ENCODE data around the gene DGKZ. TPM values are rescaled to one million over a fixed set of nuclear protein-coding genes. Genes with fewer than 3 reads are reported as not detected.

The DGKZ gene
- polyA plus RNA-seq, 5 donors, result 26.6 to 53.1 (median 32.4) TPM

DNA sequence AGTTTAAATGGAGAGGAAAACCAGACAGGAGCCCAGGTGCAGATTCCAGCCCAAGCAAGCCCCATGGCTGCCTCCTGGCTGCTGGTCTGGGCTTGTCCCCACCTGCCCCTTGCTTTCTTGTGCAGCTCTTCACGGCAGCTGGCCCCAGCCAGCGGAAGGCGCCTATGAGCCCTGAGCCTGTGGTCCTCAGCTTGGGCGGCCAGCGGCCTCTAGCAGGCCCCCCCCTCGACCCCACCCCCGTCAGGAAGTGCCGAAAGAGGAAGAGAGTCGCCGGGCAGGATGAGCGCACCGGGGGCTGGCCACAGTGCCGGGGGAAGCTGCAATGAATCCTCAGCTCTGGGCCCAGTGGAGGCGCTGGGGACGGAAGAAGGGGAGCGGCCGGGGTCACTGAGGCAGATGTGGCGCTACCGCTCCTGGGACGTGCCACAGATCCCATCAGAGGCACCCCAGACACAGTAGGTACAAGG is 2.1 kb upstream of the DGKZ start:
- no peak for DNase-seq

DNA sequence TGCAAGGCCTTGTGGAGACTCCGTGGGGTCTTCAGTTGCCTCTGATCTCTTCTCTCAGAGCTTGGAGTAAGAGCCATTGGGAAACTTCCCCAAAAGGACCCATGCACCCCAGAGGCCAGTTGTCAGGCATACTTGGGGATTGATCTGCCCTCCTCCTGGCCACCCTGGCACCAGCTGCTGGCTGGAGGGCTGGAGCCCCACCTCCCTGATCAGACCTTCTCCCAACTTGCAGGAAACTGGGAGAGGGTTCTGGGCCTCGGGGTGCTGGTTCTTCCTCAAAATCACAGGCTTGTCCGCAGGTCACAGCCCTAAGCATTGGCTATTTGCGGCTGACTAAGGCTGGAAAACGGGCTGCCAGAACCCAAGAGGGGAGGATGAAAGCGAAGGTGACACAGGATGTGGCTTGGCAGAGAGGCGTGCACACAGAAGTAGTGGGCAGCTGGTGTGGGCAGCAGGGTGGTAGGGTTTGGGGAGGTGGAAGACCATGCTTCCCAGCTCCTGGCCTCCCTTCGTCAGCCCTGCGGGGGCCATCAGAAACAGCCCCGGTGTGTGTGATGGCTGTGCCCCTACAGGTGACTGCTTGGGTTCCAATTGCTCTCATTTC is 1.3 kb upstream of the DGKZ start:
- no peak for DNase-seq

DNA sequence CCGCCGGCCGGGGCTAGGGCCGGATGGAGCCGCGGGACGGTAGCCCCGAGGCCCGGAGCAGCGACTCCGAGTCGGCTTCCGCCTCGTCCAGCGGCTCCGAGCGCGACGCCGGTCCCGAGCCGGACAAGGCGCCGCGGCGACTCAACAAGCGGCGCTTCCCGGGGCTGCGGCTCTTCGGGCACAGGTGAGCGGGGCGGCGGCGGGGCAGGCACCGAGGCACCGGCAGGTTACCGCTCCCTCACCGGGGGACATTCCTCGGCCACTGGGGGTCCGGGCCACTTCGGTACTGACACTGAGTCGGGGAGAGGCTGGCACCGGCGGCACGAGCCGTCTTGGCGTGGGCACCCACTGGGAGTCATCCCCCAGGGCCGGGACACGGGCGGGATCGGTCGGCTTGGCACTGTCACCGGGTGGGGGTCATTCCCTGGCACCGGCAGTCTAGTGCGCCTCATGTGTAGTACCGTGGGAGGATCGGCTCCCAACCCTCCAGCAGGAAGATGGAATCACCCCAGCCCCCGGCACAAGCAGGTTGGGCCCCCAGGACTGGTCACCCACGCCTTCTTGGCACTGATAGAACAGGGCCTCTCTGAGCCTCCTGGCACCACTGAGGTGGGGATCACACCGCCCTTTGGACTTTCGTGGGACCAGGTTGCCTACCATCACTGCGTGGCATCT is 511 bp downstream of the DGKZ start:
- no peak for DNase-seq

DNA sequence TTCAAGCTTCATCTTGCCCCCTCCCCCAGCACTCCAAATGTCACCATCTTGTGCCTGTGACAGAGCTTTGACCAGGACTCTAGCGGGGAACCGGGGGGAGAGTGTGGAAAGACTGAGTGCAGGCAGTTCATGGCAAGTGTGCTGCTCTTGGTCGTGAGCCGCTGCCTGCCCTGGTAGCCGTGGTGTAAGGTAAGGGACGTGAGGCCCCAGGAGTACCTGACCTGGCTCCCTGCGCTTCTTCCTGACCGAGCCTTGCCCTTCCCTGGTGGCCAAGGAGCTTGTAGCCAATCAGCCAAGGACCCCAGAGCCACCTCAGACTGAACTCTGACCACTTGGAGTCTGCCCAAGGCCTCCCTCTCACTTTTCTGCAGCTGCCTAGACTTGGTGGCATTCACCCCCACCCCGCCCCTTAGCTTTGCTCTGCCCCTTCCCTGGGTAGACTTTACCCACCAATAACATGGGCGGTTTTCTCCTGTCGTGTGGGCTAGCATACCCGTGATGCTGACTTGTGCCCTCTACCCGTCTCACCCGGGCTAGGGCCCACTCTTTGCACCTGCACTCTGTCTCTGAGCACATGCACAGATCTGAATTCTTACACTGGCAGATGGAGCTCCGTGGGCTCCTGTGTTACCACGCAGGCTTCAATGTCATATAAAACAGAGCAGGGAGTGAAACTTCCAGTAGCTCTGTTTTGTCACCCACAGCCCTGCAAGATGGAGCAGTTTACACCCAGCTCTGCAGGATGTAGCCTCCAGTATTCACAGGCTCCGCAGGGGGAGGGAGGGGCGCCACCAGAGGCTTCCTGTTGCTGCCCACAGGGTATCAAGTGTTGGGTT is 1.5 kb downstream of the DGKZ start:
- no peak for DNase-seq

DNA sequence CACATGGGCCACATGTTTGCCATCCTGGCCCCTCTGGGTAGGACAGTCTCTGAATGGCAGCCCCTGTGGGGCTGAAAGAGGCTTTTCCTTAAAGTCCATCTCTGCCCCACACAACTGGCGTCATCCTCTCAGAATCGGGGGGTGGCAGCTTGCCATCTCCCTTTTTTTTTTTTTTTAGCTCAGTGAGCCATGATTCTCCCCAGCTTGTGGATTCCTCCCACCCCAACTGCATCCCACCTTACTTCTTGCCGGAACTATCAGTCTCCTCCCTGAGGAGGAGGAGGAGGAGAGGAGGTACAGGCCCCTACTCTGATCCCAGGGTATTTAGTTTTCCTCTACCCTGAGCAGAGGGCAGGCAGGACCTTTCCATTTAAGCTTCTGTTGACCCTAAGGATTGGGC is 3.4 kb downstream of the DGKZ start:
- no peak for DNase-seq

DNA sequence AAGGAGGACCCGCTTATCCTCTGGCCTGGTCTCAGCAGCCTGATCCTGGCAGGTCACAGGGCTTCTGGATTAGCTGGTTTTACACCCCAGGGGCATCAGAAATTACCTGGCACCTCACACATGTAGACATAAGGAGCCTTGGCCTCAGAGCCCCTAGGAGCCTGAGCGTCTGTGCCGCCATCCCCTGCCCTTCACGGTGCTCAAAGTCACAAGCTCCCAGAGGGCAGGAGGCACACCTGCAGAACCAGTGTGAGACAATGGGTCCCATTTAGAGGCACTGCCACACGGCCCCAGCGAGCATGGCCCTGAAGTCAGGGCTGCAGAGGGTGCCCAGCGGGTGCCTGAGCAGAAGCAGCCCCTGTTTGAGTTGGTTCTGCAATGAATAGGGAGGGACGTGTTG is 3.9 kb downstream of the DGKZ start:
- DNase-seq, result no peak

DNA sequence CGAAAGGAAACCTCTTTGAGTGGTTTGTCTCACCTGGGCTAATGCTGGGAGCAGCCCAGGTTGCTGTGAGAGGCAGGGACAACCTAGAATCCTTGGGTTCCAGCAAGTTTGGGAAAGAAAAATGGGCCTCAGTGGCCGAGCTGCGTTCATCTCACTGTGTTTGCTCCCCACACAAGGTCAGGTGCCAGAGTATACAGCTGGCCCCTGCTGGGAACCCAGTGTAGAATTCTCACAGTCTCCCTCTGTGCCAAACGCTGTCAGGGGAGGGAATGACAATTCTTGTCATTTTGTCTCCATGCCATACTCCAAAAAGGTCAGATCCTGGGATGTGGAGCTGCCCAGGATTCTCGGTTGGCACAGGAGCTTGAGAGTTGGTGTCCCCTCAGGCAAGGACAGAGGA is 4.3 kb downstream of the DGKZ start:
- DNase-seq, result no peak

DNA sequence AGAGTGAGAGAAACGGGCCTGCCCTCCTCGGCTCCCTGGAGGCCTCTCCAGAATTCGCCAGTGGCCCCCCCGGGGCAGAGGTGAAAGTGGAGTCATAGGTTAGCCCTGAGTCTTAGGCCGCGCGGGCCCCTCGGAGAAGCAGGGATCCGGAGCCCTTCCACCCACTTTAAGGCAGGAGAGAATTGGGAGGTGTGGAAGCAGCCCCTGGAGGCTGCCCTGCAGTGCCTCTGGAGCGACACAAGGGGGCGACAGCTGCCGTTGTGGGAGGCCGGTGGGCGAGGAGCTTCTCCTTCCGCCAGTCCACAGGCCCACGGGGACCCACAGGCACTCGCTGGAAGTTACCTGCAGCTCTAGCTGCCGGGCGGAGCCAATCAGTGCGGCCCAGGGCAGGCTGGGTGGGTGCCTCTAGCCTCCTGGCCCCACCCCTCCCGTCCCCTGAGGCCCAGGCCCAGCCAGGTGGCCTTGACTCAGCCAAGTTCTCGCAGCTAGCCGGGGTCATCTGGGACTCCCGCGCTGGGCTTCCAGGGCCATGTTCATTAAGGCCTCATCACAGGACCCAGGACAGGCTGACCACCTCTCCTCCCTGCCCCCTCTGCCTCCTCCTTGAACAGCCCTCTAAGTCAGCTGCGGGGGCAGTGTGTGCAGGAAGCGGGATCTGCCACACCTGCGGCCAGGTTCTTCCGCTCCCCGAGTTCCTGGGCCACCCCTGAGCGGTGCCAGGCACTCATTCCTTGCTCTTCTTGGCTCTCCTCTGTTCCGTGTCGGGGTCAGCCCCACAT is 5.0 kb downstream of the DGKZ start:
- DNase-seq, result no peak

DNA sequence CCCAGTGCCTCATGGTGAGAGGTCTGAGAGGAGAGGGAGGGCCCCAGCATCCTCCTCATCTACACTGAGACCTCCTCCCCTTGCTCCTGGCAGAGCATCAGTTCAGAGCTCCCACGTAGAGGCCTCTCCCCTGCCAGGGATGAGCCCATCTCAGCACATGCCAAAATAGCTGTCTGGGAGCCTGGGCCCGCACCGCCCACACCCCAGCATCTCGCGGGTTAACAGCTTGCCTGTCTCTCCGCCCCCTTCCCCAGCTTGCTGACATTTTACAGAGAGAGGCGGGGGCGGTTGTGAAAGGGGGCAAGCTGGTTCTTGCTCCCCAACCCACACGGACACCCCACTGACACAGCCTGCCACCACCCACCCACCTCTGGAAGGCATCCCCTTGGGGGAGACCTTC is 6.4 kb downstream of the DGKZ start:
- DNase-seq, result no peak

DNA sequence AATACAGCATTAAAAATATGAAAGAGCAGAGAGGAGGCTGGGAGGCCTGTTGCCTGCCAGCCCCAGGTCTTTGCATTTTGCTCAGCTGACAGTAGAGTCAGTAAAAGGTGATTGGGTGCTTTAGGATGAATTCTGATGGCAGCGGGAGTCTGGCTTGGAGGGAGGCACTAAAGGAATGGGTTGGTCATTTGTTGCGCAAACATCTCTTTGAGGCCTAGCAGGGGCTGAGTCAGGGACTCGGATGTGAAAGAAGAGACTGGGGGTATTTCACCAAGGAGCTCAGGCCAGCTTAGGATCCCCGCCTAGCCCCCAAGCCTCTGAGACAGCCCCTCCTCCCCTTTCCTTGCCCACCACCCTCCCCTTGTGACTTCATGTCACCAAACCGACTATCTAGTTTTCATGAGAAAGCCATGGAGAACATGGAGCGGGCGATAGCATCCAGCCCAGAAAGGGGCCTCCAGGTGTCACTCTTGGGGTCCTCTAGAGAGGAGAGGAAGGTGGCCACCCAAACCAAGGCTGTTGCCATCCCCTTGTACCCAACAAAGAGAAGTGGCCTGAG is 9.7 kb downstream of the DGKZ start:
- DNase-seq, result no peak

DNA sequence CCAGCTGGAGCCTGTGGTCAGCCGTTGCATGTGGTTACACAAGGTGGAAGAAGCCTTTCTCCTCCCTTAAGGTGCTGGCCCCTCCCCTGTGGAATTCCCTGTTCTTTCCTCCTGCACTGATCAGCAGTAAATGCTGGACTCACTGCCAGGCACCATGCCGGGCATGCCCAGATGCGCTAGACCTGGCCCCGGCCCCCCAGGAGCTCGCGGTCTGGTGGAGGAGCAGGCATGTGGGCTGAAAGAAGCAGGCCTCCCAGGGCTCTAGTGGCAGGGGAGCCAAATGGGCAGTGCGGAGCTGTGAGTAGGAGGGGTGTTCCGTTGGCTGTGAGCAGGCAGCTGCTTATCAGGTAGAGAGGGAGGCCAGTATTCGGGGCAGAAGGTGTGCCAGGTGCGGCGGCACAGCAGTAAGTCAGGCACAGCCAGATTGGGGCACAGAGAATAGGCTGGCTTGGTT is 10.2 kb downstream of the DGKZ start:
- no peak for DNase-seq

DNA sequence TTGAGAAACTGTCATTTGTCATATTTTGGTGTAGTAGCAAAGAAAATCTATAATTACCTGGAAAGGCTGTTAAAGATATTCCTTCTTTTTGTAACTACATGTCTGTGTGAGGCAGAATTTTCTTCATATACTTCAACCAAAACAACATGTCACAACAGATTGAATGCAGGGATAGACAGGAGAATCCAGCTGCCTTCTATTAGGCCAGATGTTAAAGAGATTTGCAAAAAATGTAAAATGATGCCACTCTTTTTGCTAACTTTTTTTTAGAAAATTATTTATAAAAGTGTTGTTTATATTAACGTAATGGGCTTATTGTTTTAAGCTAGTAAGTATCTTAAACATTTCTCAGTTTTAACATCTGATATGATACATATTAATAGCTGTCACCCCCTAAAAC is 12.7 kb downstream of the DGKZ start:
- DNase-seq, result no peak

DNA sequence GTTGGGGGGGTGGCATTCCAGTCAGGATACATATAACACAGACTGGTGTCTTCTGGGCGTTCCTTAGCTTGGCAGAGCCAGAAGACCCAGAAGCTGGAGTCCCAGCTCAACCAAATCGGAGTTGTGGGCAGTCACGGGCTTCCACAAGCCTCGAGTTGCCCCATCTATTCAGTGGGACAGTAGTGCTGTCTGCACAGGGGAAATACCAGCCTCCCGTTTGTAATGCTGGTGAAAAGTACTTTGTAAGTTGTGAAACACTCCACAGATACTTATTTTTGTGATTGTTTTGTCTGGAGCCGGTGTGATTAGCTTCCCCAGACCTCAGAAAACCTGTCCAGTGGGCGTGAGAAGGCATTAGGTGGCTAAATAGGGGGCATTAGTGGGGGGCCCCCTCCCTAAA is 13.6 kb downstream of the DGKZ start:
- DNase-seq, result no peak

DNA sequence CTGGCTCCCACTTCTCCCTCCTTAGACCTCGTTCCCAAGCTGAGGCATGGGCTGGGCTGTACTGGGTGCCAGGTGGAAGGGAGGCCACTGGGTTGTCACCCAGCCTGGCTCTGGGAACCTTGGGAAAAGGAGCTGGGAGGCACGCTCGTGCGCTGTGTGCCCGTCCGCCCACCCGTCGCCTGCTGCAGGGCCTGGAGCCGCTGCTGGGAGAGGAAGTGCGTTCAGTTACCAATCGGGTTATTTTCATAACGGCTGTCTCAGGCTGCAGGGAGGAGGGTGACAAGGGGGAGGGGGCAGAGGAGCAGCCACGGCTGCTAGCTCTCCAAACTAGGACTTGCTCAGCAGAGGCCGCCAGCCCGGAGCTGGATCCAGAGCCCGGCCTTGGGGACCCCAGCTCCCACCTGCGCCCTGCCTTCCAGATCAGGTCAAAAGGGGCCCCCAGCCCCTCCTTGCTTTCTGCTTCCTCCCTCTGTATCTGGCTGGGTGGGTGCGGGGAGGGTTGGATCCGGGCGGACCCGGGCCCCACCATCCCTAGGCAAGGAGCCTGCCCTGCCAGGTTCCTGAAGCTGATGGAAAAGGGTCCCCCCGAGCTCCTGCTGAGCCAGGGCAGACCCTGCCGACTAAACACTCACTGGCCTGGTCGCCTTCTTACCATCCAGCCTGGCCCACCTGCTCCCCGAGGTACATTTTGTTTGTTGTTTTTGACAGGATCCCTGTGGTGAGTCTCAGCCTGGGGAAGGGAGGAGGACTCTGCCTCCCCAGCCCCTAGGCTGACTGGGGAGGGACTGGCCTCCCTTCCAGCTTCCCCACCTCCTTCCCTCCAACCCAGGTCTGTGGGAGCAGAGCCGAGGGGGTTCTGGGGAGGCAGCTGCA is 14.3 kb downstream of the DGKZ start:
- peak; percentile 66 to 75 for DNase-seq

DNA sequence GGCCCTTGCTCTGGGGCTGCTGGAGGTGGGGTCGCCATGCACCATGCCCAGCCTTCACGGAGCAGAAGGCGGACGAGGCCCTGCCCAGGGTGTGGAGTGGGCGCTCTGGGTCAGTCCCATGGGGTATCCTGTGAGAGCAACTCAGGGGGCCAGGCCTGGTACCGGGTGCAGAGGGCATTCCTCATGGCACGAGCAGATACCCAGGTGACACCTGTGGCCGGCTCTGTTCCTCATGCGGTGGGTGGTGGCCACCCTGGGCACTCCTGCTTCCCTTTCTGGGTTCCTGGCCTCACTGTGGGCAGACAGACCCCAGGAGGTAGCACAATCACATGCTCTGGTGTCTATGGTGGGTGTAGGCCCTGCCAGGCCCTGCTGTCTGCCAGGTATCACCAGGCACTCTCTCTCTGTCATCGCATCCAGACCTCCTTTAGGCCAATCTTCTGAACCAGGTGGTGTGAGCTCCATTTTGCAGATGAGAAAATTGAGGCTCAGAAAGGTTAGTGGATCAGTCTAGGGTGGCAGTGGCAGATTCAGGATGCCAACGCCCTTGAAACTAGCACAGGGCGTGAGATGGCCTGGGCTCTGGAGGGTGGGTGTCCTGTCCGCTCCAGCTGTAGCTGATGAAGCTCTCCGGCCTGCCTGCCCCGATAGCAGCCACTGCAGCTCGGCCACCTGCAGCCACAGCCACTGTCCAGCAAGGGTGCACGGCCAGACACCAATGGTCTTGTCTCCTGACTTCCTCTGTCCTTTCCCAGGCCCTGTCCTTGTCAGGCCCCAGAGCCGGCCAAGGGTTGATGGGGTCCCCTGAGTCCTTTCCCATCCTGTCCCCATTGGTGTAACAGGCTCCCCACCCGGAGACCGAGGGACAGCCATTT is 15.1 kb downstream of the DGKZ start:
- no peak for DNase-seq

DNA sequence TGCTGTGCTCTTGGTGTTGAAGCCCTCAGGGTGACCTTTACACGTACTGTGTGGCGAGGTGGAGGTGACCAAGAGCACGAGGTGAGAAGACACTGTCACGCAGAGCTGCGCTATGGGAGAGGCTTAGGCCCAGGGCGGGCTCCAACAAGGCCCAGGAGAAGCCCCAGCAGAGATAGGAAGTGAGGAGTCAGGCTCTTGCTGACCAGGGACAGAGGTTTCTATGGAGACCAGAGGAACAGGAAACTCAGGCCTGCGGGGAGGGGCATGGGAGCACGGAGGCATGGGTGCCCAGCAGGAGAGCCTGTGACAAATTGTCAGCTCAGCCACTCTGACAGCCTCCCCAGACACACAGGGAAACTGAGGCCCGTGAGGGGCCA is 15.8 kb downstream of the DGKZ start:
- DNase-seq, result no peak

DNA sequence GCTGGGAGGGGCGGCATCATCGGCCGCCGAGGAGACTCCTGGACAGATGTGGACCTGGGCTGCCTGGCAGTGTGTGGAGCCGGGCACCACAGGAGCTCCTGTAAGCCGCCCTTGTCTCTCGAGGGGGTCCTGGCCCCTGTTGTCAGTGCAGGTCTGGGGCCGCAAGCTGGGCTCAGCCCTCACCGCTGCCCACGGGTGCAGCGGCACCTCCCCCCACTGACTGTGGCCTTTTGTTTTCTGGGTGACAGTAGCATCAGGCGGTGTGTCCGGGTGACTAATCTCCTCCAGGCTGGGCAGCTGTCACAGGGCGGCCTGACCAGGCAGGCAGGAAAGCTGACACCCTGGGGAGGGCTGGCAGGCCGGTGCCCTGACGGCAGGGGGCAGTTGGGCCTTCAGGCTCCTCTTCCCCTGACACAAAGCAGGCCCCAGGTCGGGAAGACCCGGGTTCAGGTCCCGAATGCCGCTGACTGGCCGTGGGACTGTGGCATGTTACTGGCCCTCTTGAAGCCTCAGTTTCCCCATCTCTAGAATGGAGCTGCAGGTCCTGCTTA is 16.3 kb downstream of the DGKZ start:
- DNase-seq, result no peak

DNA sequence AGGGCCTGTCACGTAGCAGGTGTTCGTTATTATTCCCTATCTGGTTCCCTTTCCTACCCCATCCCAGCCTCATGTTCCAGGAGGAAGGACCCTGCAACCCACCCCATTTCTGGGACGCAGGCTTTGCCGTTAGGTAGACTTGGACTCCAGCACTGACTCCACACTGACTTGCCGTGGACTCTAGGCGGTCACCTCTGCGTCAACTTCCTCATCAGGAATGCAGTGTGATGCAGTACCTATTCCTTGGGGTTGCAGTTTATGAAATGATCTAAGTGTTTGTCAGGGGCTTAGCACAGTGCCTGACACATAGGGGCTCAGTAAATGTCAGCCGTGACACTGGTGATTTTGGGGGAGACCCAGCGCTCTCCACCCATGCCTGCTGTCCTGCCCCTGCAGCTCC is 16.8 kb downstream of the DGKZ start:
- DNase-seq, result no peak

DNA sequence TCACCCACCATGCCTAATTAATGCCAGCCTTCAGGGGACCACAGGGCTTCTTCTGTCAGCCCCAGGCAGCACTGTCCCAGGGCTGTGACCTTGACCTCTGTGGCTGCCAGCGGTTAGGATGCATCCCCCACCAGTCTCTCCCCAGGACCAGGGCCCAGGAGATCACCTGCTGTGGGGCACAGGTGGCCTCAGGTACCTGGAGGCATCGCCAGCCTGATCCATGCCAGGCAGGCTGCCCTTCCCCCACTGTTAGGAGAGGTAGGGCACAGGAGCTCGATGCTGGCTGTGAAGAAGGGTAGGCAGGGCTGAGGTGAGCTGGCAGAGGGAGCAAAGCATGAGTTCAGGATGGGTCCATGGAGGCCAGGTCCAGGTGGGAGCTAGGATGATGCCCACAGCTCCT is 17.5 kb downstream of the DGKZ start:
- no peak for DNase-seq
